ENCODE measurements around the gene PTPRF.

The PTPRF gene

GRCh38 chr1:43614891-43615290 lies 84.2 kb downstream of the PTPRF start:
- Histone ChIP-seq H3K36me3 (ENCODE audit: insufficient read depth, low read length) (peaks cover 16% of the 10 kb centered on the region), H3K9me3 (ENCODE audit: control insufficient read depth, insufficient read depth, low read length) (no peaks in the 10 kb centered on the region), H3K4me1 (ENCODE audit: insufficient read depth, low read length) (no peaks in the 10 kb centered on the region), H3K9ac (ENCODE audit: low read depth, low read length) (no peak overlapping the region)

- Histone ChIP-seq H3K9ac (ENCODE audit: low read depth, low read length) (no peak overlapping the region), H3K9me3 (ENCODE audit: control insufficient read depth, insufficient read depth, low read length) (no peaks in the 10 kb centered on the region), H3K4me1 (ENCODE audit: insufficient read depth, low read length) (no peaks in the 10 kb centered on the region), H3K36me3 (ENCODE audit: insufficient read depth, low read length) (peaks cover 16% of the 10 kb centered on the region)
Observed at GRCh38 chr1:43616383-43616782, 85.7 kb downstream of the PTPRF start.

GRCh38 chr1:43617011-43617410 lies 86.3 kb downstream of the PTPRF start:
- H3K9ac ChIP-seq (ENCODE audit: low read depth, low read length), result no peak overlapping the region
- H3K36me3 ChIP-seq (ENCODE audit: insufficient read depth, low read length), result peaks cover 16% of the 10 kb centered on the region
- no peaks in the 10 kb centered on the region for H3K4me1 ChIP-seq (ENCODE audit: insufficient read depth, low read length)
- H3K9me3 ChIP-seq (ENCODE audit: control insufficient read depth, insufficient read depth, low read length), result no peaks in the 10 kb centered on the region

- Histone ChIP-seq H3K36me3 (ENCODE audit: insufficient read depth, low read length) (peaks cover 16% of the 10 kb centered on the region), H3K9ac (ENCODE audit: low read depth, low read length) (no peak overlapping the region), H3K9me3 (ENCODE audit: control insufficient read depth, insufficient read depth, low read length) (no peaks in the 10 kb centered on the region), H3K4me1 (ENCODE audit: insufficient read depth, low read length) (no peaks in the 10 kb centered on the region)
Observed at GRCh38 chr1:43617668-43618067, 87.0 kb downstream of the PTPRF start.

GRCh38 chr1:43618521-43619313 lies 88.0 kb downstream of the PTPRF start:
- H3K9me3 ChIP-seq (ENCODE audit: control insufficient read depth, insufficient read depth, low read length), result no peaks in the 10 kb centered on the region
- no peak overlapping the region for H3K9ac ChIP-seq (ENCODE audit: low read depth, low read length)
- H3K4me1 ChIP-seq (ENCODE audit: insufficient read depth, low read length), result no peaks in the 10 kb centered on the region
- H3K36me3 ChIP-seq (ENCODE audit: insufficient read depth, low read length), result peaks cover 16% of the 10 kb centered on the region

GRCh38 chr1:43619314-43619790 lies 88.7 kb downstream of the PTPRF start:
- H3K36me3 ChIP-seq (ENCODE audit: insufficient read depth, low read length), result peaks cover 16% of the 10 kb centered on the region
- no peaks in the 10 kb centered on the region for H3K9me3 ChIP-seq (ENCODE audit: control insufficient read depth, insufficient read depth, low read length)
- H3K9ac ChIP-seq (ENCODE audit: low read depth, low read length), result no peak overlapping the region
- H3K4me1 ChIP-seq (ENCODE audit: insufficient read depth, low read length), result no peaks in the 10 kb centered on the region

- peaks cover 16% of the 10 kb centered on the region for H3K36me3 ChIP-seq (ENCODE audit: insufficient read depth, low read length)
- no peak overlapping the region for H3K9ac ChIP-seq (ENCODE audit: low read depth, low read length)
- no peaks in the 10 kb centered on the region for H3K9me3 ChIP-seq (ENCODE audit: control insufficient read depth, insufficient read depth, low read length)
- H3K4me1 ChIP-seq (ENCODE audit: insufficient read depth, low read length), result no peaks in the 10 kb centered on the region
Observed at GRCh38 chr1:43619996-43620920, 89.6 kb downstream of the PTPRF start.

- Histone ChIP-seq H3K4me1 (ENCODE audit: insufficient read depth, low read length) (no peaks in the 10 kb centered on the region), H3K36me3 (ENCODE audit: insufficient read depth, low read length) (peaks cover 16% of the 10 kb centered on the region), H3K9me3 (ENCODE audit: control insufficient read depth, insufficient read depth, low read length) (no peaks in the 10 kb centered on the region), H3K9ac (ENCODE audit: low read depth, low read length) (no peak overlapping the region)
Observed at GRCh38 chr1:43620956-43621355, 90.3 kb downstream of the PTPRF start.

- Histone ChIP-seq H3K9me3 (ENCODE audit: control insufficient read depth, insufficient read depth, low read length) (no peaks in the 10 kb centered on the region), H3K4me1 (ENCODE audit: insufficient read depth, low read length) (no peaks in the 10 kb centered on the region), H3K36me3 (ENCODE audit: insufficient read depth, low read length) (peaks cover 16% of the 10 kb centered on the region), H3K9ac (ENCODE audit: low read depth, low read length) (no peak overlapping the region)
Observed at GRCh38 chr1:43621386-43621785, 90.7 kb downstream of the PTPRF start.

- no peak overlapping the region for H3K9ac ChIP-seq (ENCODE audit: low read depth, low read length)
- peaks cover 16% of the 10 kb centered on the region for H3K36me3 ChIP-seq (ENCODE audit: insufficient read depth, low read length)
- no peaks in the 10 kb centered on the region for H3K4me1 ChIP-seq (ENCODE audit: insufficient read depth, low read length)
- no peaks in the 10 kb centered on the region for H3K9me3 ChIP-seq (ENCODE audit: control insufficient read depth, insufficient read depth, low read length)
Observed at GRCh38 chr1:43621861-43622260, 91.2 kb downstream of the PTPRF start.

- Histone ChIP-seq H3K4me1 (ENCODE audit: insufficient read depth, low read length) (no peaks in the 10 kb centered on the region), H3K9me3 (ENCODE audit: control insufficient read depth, insufficient read depth, low read length) (no peaks in the 10 kb centered on the region), H3K9ac (ENCODE audit: low read depth, low read length) (no peak overlapping the region), H3K36me3 (ENCODE audit: insufficient read depth, low read length) (peaks cover 12% of the 10 kb centered on the region)
Observed at GRCh38 chr1:43622471-43622870, 91.8 kb downstream of the PTPRF start.

GRCh38 chr1:43622901-43623780 lies 92.5 kb downstream of the PTPRF start:
- no peaks in the 10 kb centered on the region for H3K9me3 ChIP-seq (ENCODE audit: control insufficient read depth, insufficient read depth, low read length)
- H3K36me3 ChIP-seq (ENCODE audit: insufficient read depth, low read length), result peaks cover 12% of the 10 kb centered on the region
- H3K4me1 ChIP-seq (ENCODE audit: insufficient read depth, low read length), result no peaks in the 10 kb centered on the region
- no peak overlapping the region for H3K9ac ChIP-seq (ENCODE audit: low read depth, low read length)

- H3K9me3 ChIP-seq (ENCODE audit: control insufficient read depth, insufficient read depth, low read length), result no peaks in the 10 kb centered on the region
- no peak overlapping the region for H3K9ac ChIP-seq (ENCODE audit: low read depth, low read length)
- peaks cover 8% of the 10 kb centered on the region for H3K36me3 ChIP-seq (ENCODE audit: insufficient read depth, low read length)
- H3K4me1 ChIP-seq (ENCODE audit: insufficient read depth, low read length), result no peaks in the 10 kb centered on the region
Observed at GRCh38 chr1:43625063-43625780, 94.5 kb downstream of the PTPRF start.
